Rectal smooth muscle tissue (tissue), 1 donor: ENCODE data around the gene LIMS2.

ENCODE experiments used
- H3K27ac ChIP-seq: one replicate; pipeline ENCODE4 v1.7.0; 2013; ENCODE audit warnings: low read depth, low read length, inconsistent platforms
- H3K27me3 ChIP-seq: one replicate; pipeline ENCODE4 v1.7.0; 2013; ENCODE audit warnings: low read length; ENCODE audit not compliant: control insufficient read depth, insufficient read depth
- H3K36me3 ChIP-seq: one replicate; pipeline ENCODE4 v1.7.0; 2013; ENCODE audit warnings: low read length; ENCODE audit not compliant: control insufficient read depth, insufficient read depth
- H3K4me1 ChIP-seq: one replicate; pipeline ENCODE4 v1.7.0; 2013; ENCODE audit warnings: low read length; ENCODE audit not compliant: control insufficient read depth, insufficient read depth
- H3K4me3 ChIP-seq: one replicate; pipeline ENCODE4 v1.7.0; 2013; ENCODE audit warnings: low read length
- H3K9ac ChIP-seq: one replicate; pipeline ENCODE4 v1.7.0; 2013; ENCODE audit warnings: low read length

LIMS2 gene

DNA sequence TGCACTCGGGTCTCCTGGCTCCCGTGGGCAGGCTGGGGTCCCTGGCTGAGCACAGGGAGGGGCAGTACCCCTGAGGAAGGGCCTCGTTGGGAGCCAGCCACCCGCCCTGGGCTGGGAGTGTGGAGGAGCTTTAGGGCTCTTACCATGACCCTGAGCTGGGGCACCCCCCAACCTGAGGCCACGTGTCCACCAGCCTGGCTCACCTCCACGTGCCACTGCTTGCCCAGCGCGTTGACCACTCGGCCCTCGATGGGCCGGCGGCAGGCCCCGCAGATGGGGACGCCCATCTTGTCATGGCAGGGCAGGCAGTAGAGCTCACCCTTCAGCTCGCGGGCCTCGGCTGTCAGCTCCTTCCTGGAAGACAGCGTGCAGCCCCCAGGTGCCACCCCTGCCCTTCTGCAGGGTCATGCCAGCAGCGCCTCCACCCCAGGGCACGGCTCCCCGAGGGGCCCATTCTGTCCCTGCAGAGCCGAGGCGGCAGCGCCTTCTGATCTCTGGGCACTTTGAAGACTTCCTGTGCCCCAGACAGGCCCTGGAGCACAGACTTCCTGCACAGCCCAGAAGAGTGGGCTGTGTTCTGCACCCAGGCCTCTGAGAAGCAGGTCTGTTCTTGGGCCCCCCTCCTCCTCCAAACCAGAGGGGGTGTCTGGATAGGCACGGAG lies 33.4 kb downstream of the LIMS2 start:
- Histone ChIP-seq H3K9ac (no peak overlapping the region), H3K36me3 (peaks cover 7% of the 10 kb centered on the region), H3K4me3 (no peak overlapping the region), H3K27me3 (no peaks in the 10 kb centered on the region), H3K27ac (peak overlapping the region; percentile 42), H3K4me1 (peaks cover 14% of the 10 kb centered on the region)

DNA sequence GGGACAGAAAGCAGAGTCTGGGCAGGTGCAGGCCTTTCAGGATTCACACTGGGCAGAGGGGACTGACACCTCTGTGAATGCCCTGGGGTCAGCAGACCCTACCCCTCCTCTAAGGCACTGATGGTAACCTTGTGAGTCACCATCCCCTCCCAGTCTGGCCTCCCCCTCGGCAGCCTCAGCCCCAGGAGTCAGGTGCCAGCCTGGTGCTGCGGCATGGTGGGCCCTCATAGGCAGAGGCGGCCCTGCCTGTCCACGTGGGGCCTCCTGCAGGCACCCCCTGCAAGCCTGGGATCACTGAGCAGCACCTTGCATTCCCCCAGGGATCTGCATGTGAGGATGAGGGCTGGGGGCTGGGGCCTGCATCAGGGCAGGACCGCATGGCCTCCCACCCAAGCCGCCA lies 34.2 kb downstream of the LIMS2 start:
- Histone ChIP-seq H3K27me3 (no peaks in the 10 kb centered on the region), H3K4me3 (no peak overlapping the region), H3K36me3 (peaks cover 7% of the 10 kb centered on the region), H3K4me1 (peaks cover 6% of the 10 kb centered on the region), H3K9ac (no peak overlapping the region), H3K27ac (peak overlapping the region; percentile 64)

DNA sequence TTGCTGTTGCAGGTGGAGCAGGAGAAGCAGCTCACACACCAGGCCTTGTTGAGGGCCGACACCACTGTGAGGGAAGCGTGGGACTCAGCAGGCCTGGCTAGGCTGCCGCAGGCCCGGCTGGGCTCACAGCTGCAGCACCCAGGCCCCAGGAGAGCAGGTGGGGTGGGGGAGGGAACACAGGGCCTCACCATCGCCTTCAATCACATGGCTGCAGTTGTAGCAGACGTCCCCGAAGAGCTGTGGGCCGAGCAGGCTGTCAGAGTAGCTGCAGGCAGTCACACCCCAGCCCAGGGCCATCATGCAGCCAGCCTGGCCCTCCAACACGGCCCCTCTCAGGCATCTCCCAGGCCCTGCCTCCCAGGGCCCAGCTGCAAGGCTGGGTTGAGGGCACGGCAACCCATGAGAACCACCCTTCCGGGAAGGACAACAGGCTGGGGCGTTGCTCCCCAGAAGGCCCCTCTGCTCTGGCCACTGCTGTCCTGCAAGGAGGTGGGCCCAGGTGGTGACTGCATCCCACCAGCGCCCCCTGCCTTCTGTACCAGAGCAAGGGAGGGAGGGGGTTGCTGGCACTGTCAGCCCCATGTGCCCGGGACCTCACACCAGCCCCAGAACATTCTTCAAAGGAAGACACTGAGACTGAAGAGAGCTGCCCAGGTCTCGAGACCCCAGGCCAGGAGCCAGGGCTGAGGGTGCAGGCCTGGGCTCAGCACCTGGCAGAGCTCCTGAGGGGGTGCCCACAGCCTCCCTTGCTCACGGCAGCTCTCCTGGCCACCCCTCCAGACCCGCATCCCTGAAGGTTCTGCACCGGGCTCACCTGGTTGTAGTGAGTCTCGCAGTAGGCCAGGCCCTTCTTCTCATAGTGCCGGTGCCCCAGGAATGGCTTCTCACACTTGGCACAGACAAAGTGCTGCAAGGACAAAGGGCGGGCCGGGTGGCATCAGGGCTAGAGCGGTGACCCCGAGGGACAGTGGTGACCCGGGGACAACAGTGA lies 35.0 kb downstream of the LIMS2 start:
- Histone ChIP-seq H3K9ac (no peak overlapping the region), H3K4me3 (no peak overlapping the region), H3K36me3 (peaks cover 7% of the 10 kb centered on the region), H3K27ac (peak overlapping the region; percentile 64), H3K4me1 (peaks cover 6% of the 10 kb centered on the region), H3K27me3 (no peaks in the 10 kb centered on the region)

DNA sequence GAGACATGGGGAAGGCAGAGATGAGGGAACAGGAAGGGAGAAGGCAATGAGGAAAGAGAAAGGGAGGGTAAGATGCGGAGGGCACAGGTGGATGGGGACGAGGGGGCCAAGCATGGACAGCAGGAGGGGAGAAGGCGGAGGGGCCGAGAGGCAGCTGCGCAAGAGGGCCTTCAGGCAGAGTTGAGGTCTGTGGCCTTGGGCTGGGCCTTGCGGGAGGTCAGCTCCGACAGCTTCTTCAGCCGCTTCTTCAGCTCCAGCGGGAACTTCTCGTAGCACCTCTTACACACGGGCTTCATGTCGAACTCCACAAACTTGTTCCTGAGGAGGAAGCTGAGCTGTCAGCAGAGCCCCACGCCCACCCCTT lies 36.2 kb downstream of the LIMS2 start:
- H3K9ac ChIP-seq = no peak overlapping the region
- H3K27ac ChIP-seq = peak overlapping the region; percentile 80
- H3K36me3 ChIP-seq = peaks cover 7% of the 10 kb centered on the region
- H3K27me3 ChIP-seq = no peaks in the 10 kb centered on the region
- no peak overlapping the region for H3K4me3 ChIP-seq
- H3K4me1 ChIP-seq = peaks cover 9% of the 10 kb centered on the region

DNA sequence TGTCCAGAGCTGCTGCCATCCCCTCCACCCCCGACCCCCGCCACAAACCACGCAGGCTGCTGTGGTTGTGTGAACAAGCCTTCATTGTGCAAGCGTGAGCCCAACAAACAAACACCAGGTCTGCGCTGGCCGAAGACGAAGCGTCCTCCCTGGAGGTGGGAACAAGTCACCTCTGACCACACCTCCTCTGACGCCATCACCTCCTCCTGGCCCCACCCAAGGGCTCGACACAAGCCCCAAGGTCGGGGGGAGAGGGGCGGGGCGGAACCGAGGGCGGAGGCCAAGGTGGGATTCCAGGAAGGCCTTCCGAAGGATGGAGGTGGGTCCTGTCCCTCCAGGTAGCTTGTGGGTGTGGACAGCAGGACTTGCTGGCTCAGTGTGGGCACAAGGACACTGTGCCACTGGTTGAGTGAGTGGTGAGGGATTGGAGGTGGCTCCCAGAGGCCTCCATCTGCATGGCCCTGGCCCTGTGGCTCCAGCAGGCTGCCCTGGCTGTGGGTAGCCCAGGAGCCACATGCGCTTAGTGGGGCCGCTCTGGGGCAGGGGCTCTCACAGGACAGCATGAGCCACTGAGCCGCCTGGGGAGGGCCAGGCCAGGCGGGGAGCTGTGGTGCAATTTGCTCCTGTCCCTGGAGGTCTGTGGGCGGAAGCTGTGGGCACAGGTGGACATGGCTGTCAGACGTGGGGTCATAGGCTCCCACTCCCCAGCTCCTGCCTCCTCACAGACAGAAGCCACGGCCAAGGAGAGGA lies 36.8 kb downstream of the LIMS2 start:
- H3K9ac ChIP-seq = no peak overlapping the region
- peak overlapping the region; percentile 80 for H3K27ac ChIP-seq
- no peak overlapping the region for H3K4me3 ChIP-seq
- peaks cover 7% of the 10 kb centered on the region for H3K36me3 ChIP-seq
- peaks cover 7% of the 10 kb centered on the region for H3K4me1 ChIP-seq
- no peaks in the 10 kb centered on the region for H3K27me3 ChIP-seq

DNA sequence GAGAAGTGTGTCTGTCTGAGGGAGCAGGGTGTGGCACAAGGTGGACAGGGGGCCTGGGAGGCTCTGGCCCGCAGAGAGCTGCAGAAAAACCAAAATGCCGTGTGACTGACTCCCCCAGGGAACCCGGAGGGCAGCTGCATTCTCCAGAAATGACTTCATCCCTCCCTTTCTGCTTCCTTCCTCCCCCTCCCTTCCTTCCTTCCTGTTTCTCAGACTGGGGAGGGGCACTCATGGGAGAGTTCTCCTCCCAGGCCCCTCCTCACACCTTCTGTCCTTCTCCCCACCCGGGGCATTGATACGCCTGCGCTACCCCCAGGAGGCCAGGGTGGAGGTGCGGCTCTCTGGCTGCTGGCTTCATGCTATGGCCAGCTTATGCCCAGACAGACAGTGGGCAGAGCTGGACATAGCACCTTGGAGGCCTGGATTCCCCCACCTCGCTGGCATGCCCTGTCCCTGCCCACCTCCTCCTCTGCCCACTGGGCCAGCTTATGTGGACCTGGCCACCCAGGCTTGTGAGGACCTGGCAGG lies 37.5 kb downstream of the LIMS2 start:
- peaks cover 7% of the 10 kb centered on the region for H3K4me1 ChIP-seq
- no peaks in the 10 kb centered on the region for H3K27me3 ChIP-seq
- H3K4me3 ChIP-seq = no peak overlapping the region
- H3K9ac ChIP-seq = no peak overlapping the region
- H3K27ac ChIP-seq = peak overlapping the region; percentile 80
- peaks cover 7% of the 10 kb centered on the region for H3K36me3 ChIP-seq

DNA sequence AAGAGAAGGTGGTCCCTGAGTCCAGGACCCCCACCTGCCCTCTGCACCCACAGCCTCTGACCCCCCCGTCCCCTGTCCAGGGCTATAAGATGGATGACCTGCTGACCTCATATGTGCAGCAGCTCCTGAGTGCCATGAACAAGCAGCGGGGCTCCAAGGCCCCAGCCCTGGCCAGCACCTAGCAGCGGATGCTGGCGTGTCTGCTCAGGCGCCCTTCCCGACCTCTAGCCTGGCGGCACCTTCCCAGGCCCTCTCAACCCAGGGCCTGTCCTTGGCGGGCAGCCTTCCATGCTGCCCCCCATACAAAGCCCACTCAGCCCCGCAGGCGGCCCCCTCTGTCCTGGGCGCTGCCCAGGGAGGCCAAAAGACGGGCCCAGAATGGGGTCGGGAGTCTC lies 38.1 kb downstream of the LIMS2 start:
- Histone ChIP-seq H3K4me3 (no peak overlapping the region), H3K9ac (no peak overlapping the region), H3K27ac (peak overlapping the region; percentile 80), H3K4me1 (peaks cover 7% of the 10 kb centered on the region), H3K27me3 (no peaks in the 10 kb centered on the region), H3K36me3 (peaks cover 4% of the 10 kb centered on the region)

DNA sequence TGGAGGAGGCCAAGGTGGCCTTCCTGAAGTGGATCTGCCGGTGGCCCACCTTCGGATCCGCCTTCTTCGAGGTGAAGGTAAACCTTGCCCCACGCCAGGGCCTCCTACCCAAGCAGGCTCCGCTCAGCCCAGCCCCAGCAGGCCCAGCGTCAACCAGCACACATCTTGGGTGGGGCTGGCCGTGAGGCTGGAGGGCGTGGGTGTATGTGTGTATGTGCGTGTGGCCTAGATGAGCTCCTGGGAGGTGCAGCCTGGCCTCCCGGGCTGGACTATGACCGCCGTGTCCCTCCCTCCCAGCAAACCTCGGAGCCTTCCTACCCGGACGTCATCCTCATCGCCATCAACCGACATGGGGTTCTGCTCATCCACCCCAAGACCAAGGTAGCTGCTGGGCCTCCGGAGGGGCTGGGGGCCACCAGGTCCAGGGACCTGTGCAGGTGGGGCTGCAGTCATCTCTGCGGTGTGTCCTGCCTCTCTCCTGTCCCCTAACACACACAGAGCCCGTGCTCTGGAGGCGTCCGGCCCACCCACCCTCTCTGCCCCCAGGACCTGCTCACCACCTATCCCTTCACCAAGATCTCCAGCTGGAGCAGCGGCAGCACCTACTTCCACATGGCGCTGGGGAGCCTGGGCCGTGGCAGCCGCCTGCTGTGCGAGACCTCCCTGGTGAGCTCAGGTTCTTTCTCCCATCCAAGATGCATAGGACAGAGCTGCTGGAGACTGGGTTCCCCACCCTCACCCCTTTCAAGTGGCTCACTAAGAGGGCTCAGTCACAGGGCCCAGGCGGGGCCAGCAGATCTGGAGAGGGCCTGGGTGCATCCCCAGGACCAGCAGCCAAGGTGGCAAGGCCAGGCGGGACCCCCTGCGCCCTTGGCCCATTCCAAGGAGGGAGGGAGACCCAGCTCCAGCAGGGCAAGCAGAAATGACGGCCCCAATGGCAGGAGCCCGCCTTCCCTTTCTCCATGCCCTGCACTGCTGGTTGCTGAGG lies 38.8 kb downstream of the LIMS2 start:
- Histone ChIP-seq H3K27ac (peak overlapping the region; percentile 34), H3K27me3 (no peaks in the 10 kb centered on the region), H3K4me3 (no peak overlapping the region), H3K36me3 (peaks cover 4% of the 10 kb centered on the region), H3K9ac (no peak overlapping the region), H3K4me1 (peaks cover 7% of the 10 kb centered on the region)

DNA sequence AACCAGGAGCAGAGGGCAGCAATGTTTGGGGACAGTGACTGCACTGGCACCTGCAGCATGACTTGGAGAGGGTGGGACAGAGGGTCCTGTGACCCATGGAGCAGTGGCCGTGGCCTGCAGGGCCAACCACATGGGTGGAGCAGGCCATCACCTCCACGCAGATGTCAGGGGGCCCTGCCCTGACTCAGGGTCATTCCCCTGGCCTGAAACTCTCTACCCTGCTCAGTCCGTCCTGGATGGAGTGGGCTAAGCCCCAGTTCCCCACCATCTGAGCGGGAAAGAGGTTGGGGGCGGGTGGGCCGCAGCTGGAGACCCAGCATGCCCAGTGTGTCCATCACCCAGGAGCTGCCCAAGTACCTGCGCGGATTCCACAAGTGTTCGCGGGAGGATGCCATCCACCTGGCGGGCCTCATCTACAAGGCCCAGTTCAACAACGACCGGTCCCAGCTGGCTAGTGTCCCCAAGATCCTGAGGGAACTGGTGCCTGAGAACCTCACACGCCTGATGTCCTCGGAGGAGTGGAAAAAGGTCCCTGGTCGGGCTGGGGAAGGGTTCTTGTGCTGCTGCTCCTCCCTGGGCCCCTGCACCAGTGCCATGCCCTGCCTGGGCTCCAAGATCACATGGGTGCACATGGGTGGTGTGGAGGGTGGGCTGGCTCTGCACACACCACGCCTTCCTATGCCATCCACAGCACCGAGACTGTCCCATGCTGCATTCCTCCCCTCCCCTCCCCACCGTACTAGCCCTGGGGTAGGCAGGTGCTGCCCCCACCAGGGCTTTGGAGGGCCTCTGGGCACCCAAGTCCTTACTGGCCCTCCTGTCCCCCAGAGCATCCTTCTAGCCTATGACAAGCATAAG lies 39.7 kb downstream of the LIMS2 start:
- Histone ChIP-seq H3K27me3 (no peaks in the 10 kb centered on the region), H3K36me3 (peaks cover 4% of the 10 kb centered on the region), H3K4me1 (peaks cover 10% of the 10 kb centered on the region), H3K9ac (no peak overlapping the region), H3K27ac (peak overlapping the region; percentile 50), H3K4me3 (no peak overlapping the region)

DNA sequence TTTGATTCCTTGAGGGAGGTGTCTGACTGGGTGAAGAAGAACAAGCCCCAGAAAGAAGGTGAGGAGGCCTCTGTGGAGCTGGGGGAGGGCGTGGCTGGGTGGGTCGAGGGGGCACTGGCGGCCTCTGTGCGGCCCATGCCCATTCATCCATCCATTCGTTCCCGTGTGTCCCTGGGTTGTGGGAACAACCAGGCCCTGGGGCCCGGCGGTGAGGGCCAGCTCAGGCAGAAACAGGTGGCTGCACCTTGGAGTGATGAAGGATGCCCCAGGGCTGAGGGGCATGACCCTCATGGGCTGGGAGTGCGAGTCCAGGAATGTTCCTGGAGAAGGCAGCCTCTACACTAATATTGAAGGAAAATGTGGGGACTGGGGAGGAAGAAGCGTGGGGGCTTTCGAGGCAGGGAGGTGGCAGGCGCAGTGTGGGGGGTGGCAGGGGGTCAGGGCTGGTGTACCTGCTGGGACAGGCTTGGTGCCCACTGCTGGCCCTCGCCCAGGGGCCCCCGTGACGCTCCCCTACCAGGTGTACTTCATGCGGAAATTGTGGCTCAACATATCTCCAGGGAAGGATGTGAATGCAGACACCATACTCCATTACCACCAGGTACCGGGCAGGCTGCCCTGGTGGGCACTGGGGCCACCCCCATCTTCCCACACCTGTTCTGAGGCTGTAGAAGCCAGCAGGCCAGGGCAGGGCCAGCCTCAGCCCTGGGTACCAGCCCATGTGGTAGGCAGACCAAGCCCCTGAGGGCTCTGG lies 40.5 kb downstream of the LIMS2 start:
- Histone ChIP-seq H3K4me1 (peaks cover 10% of the 10 kb centered on the region), H3K36me3 (no peaks in the 10 kb centered on the region), H3K9ac (no peak overlapping the region), H3K27ac (peak overlapping the region; percentile 50), H3K27me3 (no peaks in the 10 kb centered on the region), H3K4me3 (no peak overlapping the region)
